H9 (cell line): ENCODE data around the gene FTO. TPM values are rescaled to one million over a fixed set of nuclear protein-coding genes. Genes with fewer than 3 reads are reported as not detected.

Source experiments
- DNase-seq: peaks from one replicate; pipeline ENCODE4 v3.0.0-alpha.2; 2017
- H2AFZ ChIP-seq: one replicate; pipeline ENCODE4 v1.6.1; 2013; ENCODE audit warnings: mild to moderate bottlenecking, low read length, control low read depth, moderate library complexity
- H2AK5ac ChIP-seq: 2 replicates; pipeline ENCODE4 v1.6.1; 2013; ENCODE audit warnings: low read length, control low read depth, mixed read lengths; ENCODE audit not compliant: insufficient read length
- H2BK120ac ChIP-seq: one replicate; pipeline ENCODE4 v1.6.1; 2013; ENCODE audit warnings: low read depth, mild to moderate bottlenecking, low read length, control low read depth, inconsistent platforms; ENCODE audit not compliant: poor library complexity, severe bottlenecking
- H2BK12ac ChIP-seq: 2 replicates; pipeline ENCODE4 v1.6.1; 2013; ENCODE audit warnings: low read length, control low read depth, mixed read lengths, low read depth; ENCODE audit not compliant: insufficient read length
- H2BK15ac ChIP-seq: 2 replicates; pipeline ENCODE4 v1.6.1; 2013; ENCODE audit warnings: low read depth, low read length, control low read depth
- H2BK20ac ChIP-seq: one replicate; pipeline ENCODE4 v1.6.1; 2013; ENCODE audit warnings: low read depth, mild to moderate bottlenecking, low read length, control low read depth, inconsistent platforms; ENCODE audit not compliant: poor library complexity, severe bottlenecking
- H2BK5ac ChIP-seq: 2 replicates; pipeline ENCODE4 v1.6.1; 2013; ENCODE audit warnings: low read length, control low read depth, mixed read lengths; ENCODE audit not compliant: insufficient read length
- H3K14ac ChIP-seq: 2 replicates; pipeline ENCODE4 v1.6.1; 2013; ENCODE audit warnings: low read length, control low read depth; ENCODE audit not compliant: insufficient read depth
- H3K18ac ChIP-seq: 2 replicates; pipeline ENCODE4 v1.6.1; 2013; ENCODE audit warnings: low read depth, mild to moderate bottlenecking, mixed read lengths, low read length, control low read depth; ENCODE audit not compliant: insufficient read length
- H3K23ac ChIP-seq: 2 replicates; pipeline ENCODE4 v1.6.1; 2013; ENCODE audit warnings: low read length, control low read depth, mixed read lengths, low read depth; ENCODE audit not compliant: insufficient read length
- H3K23me2 ChIP-seq: 2 replicates; pipeline ENCODE4 v1.6.1; 2013; ENCODE audit warnings: low read depth, mild to moderate bottlenecking, mixed read lengths, low read length, control low read depth; ENCODE audit not compliant: insufficient read length, poor library complexity, severe bottlenecking
- H3K27ac ChIP-seq: 2 replicates; pipeline ENCODE4 v1.5.1; 2013; ENCODE audit warnings: low read length, control low read depth, mixed read lengths, low read depth; ENCODE audit not compliant: insufficient read length
- H3K27me3 ChIP-seq: 2 replicates; pipeline ENCODE4 v1.6.1; 2013; ENCODE audit warnings: low read length, control low read depth, inconsistent platforms; ENCODE audit not compliant: insufficient read depth
- H3K4ac ChIP-seq: 2 replicates; pipeline ENCODE4 v1.6.1; 2013; ENCODE audit warnings: low read depth, mild to moderate bottlenecking, control low read depth, inconsistent platforms, low read length, moderate library complexity
- H3K4me1 ChIP-seq: 2 replicates; pipeline ENCODE4 v1.6.1; 2013; ENCODE audit warnings: low read length, control low read depth, inconsistent platforms; ENCODE audit not compliant: insufficient read depth
- H3K4me2 ChIP-seq: 2 replicates; pipeline ENCODE4 v1.6.1; 2013; ENCODE audit warnings: low read length, control low read depth, mixed read lengths; ENCODE audit not compliant: insufficient read length, insufficient read depth
- H3K56ac ChIP-seq: 2 replicates; pipeline ENCODE4 v1.6.1; 2013; ENCODE audit warnings: low read depth, mild to moderate bottlenecking, mixed read lengths, low read length, control low read depth; ENCODE audit not compliant: insufficient read length
- H3K79me1 ChIP-seq: 2 replicates; pipeline ENCODE4 v1.6.1; 2013; ENCODE audit warnings: low read depth, mild to moderate bottlenecking, moderate library complexity, low read length, control low read depth, inconsistent platforms; ENCODE audit not compliant: insufficient read depth, poor library complexity, severe bottlenecking
- H3K79me2 ChIP-seq: 2 replicates; pipeline ENCODE4 v1.6.1; 2013; ENCODE audit warnings: low read length, control low read depth, inconsistent platforms; ENCODE audit not compliant: insufficient read depth
- H3K9ac ChIP-seq: 2 replicates; pipeline ENCODE4 v1.6.1; 2013; ENCODE audit warnings: low read length, control low read depth, mixed read lengths; ENCODE audit not compliant: insufficient read length; ENCODE audit errors: extremely low read depth
- H3K9me3 ChIP-seq: one replicate; pipeline ENCODE4 v1.6.1; 2013; ENCODE audit warnings: low read depth, low read length, inconsistent platforms; ENCODE audit not compliant: control insufficient read depth
- H3T11ph ChIP-seq: one replicate; pipeline ENCODE4 v1.6.1; 2013; ENCODE audit warnings: mild to moderate bottlenecking, low read length, control low read depth, inconsistent platforms
- H4K20me1 ChIP-seq: one replicate; pipeline ENCODE4 v1.6.1; 2013; ENCODE audit not compliant: control insufficient read depth, insufficient read length, insufficient read depth
- H4K5ac ChIP-seq: 2 replicates; pipeline ENCODE4 v1.6.1; 2013; ENCODE audit warnings: low read depth, mild to moderate bottlenecking, mixed read lengths, low read length, control low read depth; ENCODE audit not compliant: insufficient read length
- H4K8ac ChIP-seq: replicated peaks from 2 replicates; pipeline ENCODE4 v1.6.1; 2013; ENCODE audit warnings: low read length, control low read depth, mixed read lengths, low read depth; ENCODE audit not compliant: insufficient read length
- H4K91ac ChIP-seq: 2 replicates; pipeline ENCODE4 v1.6.1; 2013; ENCODE audit warnings: low read depth, mild to moderate bottlenecking, moderate library complexity, mixed read lengths, low read length, control low read depth; ENCODE audit not compliant: insufficient read length
- H3K27ac Mint-ChIP-seq, 3 experiments: 2 replicates in 2 of 3; 3 replicates in 1 of 3; pipeline ENCODE4 v1.8.0; 2020 to 2021; ENCODE audit warnings: mixed read lengths in 3 of 3, mild to moderate bottlenecking in 1 of 3, moderate library complexity in 1 of 3
- H3K27me3 Mint-ChIP-seq: 2 replicates; pipeline ENCODE4 v1.8.0; 2021; ENCODE audit warnings: low read depth, mild to moderate bottlenecking, moderate library complexity, mixed read lengths
- H3K36me3 Mint-ChIP-seq, 3 experiments: 2 replicates in 2 of 3; 3 replicates in 1 of 3; pipeline ENCODE4 v1.8.0; 2020 to 2021; ENCODE audit warnings: low read depth in 3 of 3, mixed read lengths in 3 of 3; ENCODE audit not compliant: insufficient read depth in 1 of 3
- H3K4me1 Mint-ChIP-seq, 2 experiments: 2 replicates each; pipeline ENCODE4 v1.8.0; 2020; ENCODE audit warnings: mixed read lengths in 2 of 2
- H3K4me3 Mint-ChIP-seq, 2 experiments: 2 replicates in 1 of 2; 3 replicates in 1 of 2; pipeline ENCODE4 v1.8.0; 2020 to 2021; ENCODE audit warnings: mild to moderate bottlenecking in 2 of 2, mixed read lengths in 2 of 2, moderate library complexity in 1 of 2
- H3K9me3 Mint-ChIP-seq, 2 experiments: 2 replicates in 1 of 2; 3 replicates in 1 of 2; pipeline ENCODE4 v1.8.0; 2020; ENCODE audit warnings: mild to moderate bottlenecking in 2 of 2, mixed read lengths in 2 of 2, moderate library complexity in 1 of 2
- CTCF ChIP-seq: fragments of 200-600 bp; sonication (generic); conservative IDR thresholded peaks from 3 replicates; pipeline ENCODE4 v1.8.0; 2021; ENCODE audit warnings: antibody characterized with exemption, mild to moderate bottlenecking
- WGBS: extraction: QIAGEN DNeasy Blood & Tissue Kit; methylation state at CpG from one replicate; pipeline ENCODE4 v1.1.7; 2013; ENCODE audit warnings: missing lambda C conversion rate, low lambda C conversion rate, mixed read lengths; ENCODE audit not compliant: insufficient read length; ENCODE audit errors: extremely low coverage; 5-methylcytosine and 5-hydroxymethylcytosine counted together
- total RNA-seq: library from RNA; stranded (reverse); gene quantifications from 2 replicates; pipeline ENCODE4 v1.2.1, GENCODE V29; 2021

The FTO gene
- total RNA-seq, 1 experiment from 2014 or later: 67.9 TPM

GRCh38 chr16:54062361-54063278, 358.7 kb downstream of the FTO start:
- Histone ChIP-seq H4K5ac (no peak overlapping the region), H3K23me2 (no peaks in the 10 kb centered on the region), H2AFZ (no peak overlapping the region), H4K20me1 (no peaks in the 10 kb centered on the region), H3K14ac (no peak overlapping the region), H4K91ac (no peak overlapping the region), H3K9ac (no peak overlapping the region), H3K79me2 (no peaks in the 10 kb centered on the region), H3K56ac (no peak overlapping the region), H4K8ac (no peak overlapping the region), H2BK20ac (no peak overlapping the region), H2BK12ac (no peak overlapping the region), H3K4me2 (no peak overlapping the region), H3T11ph (no peak overlapping the region), H2AK5ac (no peak overlapping the region), H3K27me3 (no peaks in the 10 kb centered on the region), H3K4ac (no peak overlapping the region), H3K23ac (no peak overlapping the region), H3K18ac (no peak overlapping the region), H2BK15ac (no peak overlapping the region), H3K4me1 (no peaks in the 10 kb centered on the region; the same call in 1 of the 2 replicates), H2BK5ac (no peak overlapping the region), H3K9me3 (no peaks in the 10 kb centered on the region), H3K79me1 (no peaks in the 10 kb centered on the region), H3K27ac (no peak overlapping the region), H2BK120ac (no peak overlapping the region)
- Mint-ChIP-seq H3K27ac (no peak overlapping the region), H3K4me1 (peaks cover 21 to 26% of the 10 kb centered on the region in 2 experiments), H3K27me3 (no peaks in the 10 kb centered on the region), H3K9me3 (no peaks in the 10 kb centered on the region), H3K4me3 (no peak overlapping the region; a peak in 1 of 5 replicates), H3K36me3 (no peaks in the 10 kb centered on the region)
- DNase-seq: peak; percentile 53
- no CpG with 5 or more reads among the region's 13 CpGs for WGBS
- TF ChIP-seq CTCF: peak; percentile 36; the same call in 2 of the 3 replicates
